T47D (cell line): ENCODE data around the gene VPS18.
A peak's percentile ranks its signal among the peaks of the same experiment; 100 is the strongest.

Experiments used
- DNase-seq, 2 experiments: peaks; one replicate each; pipeline versions ENCODE4 v3.0.0 to v3.0.0-alpha.2; 2011 to 2012; ENCODE audit warnings: low read depth in 1 of 2, low spot score in 1 of 2
- JUND ChIP-seq: IDR thresholded peaks from 2 replicates; pipeline ENCODE4 v1.6.1; 2012; ENCODE audit warnings: low read depth
- in situ Hi-C: cut with HindIII; loops from 2 replicates; pipeline ENCODE4 v1.10.0; 2016; ENCODE audit warnings: low sequenced_read_pairs, low pct_unique_long_range_greater_than_20kb

The VPS18 gene

GRCh38 chr15:40941528-40942336 is 47.5 kb downstream of the VPS18 start:
- peak; percentile 82 to 83 for DNase-seq
- in situ Hi-C loops, result no loop called here
- TF ChIP-seq JUND, result no peak

DNA sequence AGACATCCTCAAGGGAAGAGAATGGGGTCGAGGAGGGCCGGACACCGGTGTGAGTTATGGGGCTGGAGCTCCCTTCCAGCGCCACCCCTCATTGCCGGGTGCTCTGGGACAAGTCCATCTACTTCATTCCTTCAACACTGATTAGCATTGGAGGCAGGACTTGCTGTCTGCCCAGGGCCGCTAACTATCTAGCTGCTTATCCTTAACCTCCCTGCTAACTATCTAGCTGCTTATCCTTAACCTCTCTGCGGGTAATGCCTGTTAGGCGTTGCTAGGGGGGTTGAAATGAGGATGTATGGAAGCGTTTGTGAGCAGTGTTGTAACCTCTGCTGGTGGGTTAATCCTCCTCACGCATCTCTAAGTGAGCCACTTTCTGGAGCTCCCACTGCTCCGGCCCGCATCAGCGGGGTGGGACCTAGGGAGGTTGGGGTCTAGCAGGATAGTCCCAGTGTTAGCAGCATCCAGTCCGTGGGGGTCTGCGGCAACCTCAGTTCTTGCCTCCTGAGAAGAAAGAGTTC is 48.1 kb downstream of the VPS18 start:
- no peak for TF ChIP-seq JUND
- in situ Hi-C loops, result no loop called here
- no peak for DNase-seq

- TF ChIP-seq JUND, result no peak
- in situ Hi-C loops, result no loop called here
- DNase-seq, result no peak
These were observed 48.6 kb downstream of the VPS18 start for GRCh38 chr15:40942878-40943277.

DNA sequence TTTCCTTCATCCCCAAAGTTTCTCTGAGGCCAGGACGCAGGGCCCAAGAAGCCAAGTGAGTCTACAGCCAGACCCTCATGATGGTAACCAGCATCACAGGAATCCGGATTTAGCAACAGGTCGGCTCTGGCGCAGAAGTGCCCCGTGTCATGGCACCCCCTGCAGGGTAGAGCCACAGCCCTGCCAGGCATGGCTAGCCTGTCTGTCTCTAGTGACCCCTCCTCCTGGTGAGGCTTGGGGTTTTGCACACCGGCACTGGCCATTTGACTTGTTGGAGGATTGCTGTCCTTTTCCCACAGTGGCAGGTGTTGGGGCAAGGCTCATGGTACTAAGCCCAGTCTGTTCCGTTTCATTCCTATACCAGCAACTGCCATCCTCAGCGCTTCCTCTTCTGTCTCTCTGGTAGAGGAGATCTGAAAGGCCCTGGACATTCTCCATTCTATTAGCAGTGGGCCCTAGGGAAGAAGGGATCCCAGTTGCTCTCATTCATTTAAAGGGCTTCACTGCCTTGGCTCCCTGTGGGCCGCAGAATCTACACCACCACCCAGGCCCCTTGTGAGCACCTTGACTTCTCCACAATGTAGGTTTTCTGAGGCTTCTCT is 49.6 kb downstream of the VPS18 start:
- in situ Hi-C loops, result no loop called here
- no peak for DNase-seq
- no peak for TF ChIP-seq JUND

GRCh38 chr15:40944510-40945296 is 50.5 kb downstream of the VPS18 start:
- DNase-seq, result peak; percentile 73 to 74
- in situ Hi-C loops, result no loop called here

DNA sequence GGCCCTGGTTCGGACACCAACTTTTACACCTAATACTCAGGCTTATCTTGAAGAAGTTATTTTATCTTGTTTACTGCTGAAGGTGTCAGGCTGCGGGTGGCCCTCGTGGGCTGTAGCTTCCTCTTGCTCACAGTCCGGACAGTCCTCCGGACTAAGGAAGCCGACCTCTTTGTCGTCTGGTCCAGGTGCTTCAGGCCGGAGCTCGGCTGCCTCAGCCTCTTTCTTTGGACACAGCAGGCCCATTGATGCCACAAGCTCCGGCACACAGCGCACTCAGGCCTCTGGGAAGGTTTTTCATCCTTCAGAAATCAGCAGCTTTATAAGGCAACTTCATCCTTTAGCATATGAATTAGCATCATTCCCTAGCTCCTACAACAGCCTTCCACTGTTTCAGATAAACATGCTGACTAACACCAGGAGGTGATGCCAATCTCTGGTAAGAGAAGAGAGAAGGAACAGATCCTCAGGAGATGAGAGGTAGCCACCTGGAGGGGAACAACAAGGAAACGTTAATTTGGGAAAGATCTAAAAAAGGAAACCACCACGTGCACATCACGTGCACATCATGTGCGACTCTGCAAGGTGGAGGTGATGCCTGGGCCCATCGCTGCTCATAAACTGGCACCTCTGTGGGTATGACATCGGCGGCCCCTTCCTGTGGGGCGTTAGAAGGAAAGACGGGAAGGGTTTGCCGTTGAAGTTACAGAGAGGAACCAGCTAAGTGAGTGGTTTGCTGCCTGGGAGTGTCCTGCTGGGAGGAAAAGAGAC is 54.6 kb downstream of the VPS18 start:
- no peak for TF ChIP-seq JUND
- DNase-seq, result no peak
- in situ Hi-C loops, result no loop called here

More at GRCh38 chr15:40944510-40945296, 50.5 kb downstream of the VPS18 start:
- no peak for TF ChIP-seq JUND

DNA sequence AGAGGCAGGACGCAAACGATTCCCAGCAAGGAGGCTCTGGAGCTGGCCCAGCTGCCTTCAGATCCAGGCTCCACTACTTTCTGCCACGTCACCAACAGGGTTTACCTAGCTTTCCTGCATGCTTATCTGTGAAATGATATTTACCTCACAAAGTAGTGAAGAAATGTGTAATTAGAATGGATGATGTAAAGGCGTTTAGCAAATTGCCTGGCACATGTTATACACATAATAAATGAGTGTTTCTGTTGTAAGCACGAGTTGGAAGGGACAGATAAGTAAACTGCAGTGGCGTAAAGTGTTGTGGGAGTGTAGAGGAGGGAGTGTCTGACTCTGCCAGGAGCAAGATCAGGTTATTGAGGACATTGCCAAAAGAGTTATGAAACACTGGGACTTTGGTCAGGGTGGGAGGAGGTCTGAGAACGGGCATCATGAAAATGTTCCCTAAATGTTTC is 55.5 kb downstream of the VPS18 start:
- in situ Hi-C loops, result no loop called here
- TF ChIP-seq JUND, result no peak

DNA sequence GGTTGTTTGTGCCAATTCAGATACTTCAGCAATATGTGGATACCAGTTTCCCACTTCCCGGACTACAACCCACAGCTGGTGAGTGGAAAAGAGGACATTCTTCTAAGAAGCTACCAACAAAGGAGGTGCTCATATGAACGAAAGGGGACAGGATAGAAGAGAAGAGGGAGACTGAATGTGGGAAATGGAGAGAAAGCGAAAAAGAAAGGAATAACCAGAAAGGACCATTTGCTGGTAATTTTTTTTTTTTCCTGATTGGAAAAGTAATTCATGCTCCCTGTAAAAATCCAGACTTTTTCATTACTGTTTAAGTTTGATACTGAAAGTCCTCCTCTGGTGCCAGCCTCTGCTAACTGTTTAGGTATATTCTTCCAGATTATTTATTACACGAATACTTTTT is 57.5 kb downstream of the VPS18 start:
- DNase-seq, result no peak
- in situ Hi-C loops, result no loop called here
- TF ChIP-seq JUND, result no peak

More for the DNA sequence above, 55.5 kb downstream of the VPS18 start:
- DNase-seq, result no peak

GRCh38 chr15:40952301-40952900 is 58.2 kb downstream of the VPS18 start:
- in situ Hi-C loops, result no loop called here
- TF ChIP-seq JUND, result no peak
- no peak for DNase-seq

DNA sequence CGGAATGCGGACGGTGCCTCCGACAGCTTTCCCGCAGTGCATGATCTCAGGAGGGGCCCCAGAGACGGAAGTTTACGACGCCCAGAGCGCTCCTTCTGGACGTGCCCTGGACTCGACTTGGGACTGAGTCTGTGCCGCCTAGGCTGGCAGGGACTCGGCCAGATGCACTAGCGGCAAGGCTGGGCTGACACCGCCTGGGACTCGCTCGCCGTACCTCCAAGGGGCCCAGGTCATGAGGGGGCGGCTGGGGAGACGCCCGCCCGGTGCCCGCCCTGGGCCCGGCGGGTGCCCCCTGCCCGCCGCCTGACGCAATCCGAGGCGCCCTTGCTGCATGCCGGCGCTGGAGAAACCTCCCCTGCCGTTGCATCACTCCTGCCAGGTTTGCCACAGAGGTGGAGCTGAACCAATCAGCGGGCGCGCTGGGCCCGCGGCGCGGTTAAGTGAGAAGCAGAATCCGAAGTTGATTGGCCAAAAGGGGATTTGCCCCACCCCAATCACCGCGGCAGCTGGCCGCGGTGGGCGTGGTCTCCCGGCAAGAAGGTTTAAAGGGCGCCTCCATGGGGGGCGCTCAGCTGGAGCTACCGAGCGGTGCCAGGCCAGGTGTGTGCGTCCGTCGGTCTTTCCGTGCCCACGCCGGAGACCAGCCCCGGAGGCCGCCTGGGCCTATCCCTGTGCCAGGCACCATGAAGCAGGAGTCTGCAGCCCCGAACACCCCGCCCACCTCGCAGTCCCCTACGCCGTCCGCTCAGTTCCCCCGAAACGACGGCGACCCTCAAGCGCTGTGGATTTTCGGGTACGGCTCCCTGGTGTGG is 58.9 kb downstream of the VPS18 start, which contains the start of gene CHAC1:
TSS of gene CHAC1 (plus strand) at position 571 of the 812 bp plus-strand sequence. CDS start at position 684, 113 bp downstream.
- peak; percentile 98 to 100 for DNase-seq
- in situ Hi-C loops, result no loop called here
- TF ChIP-seq JUND, result no peak
